Natural killer cell treated with Interleukin-12 subunit alpha and Interleukin-12 subunit beta and Interleukin-15 and Interleukin-18, amount 100 ng/mL, for 72 hours (primary cell): ENCODE measurements around the gene ACOX1. TPM values are rescaled to one million over a fixed set of nuclear protein-coding genes. Genes with fewer than 3 reads are reported as not detected.
A peak's percentile ranks its signal among the peaks of the same experiment; 100 is the strongest.

ENCODE experiments used
- ATAC-seq, 2 donors: fragments of 150-1000 bp; cut with Tn5 transposase in 1 of 2; sonication (Bioruptor Pico), chemical (Tn5 transposase) in 1 of 2; 2 replicates each; pipeline ENCODE4 v1.10.0; 2021
- DNase-seq: peaks from one replicate; pipeline ENCODE4 v3.0.0; 2022; ENCODE audit warnings: low spot score
- H3K27ac Mint-ChIP-seq, 2 donors: 1 replicate in 1 of 2; 2 replicates in 1 of 2; pipeline ENCODE4 v1.8.0; 2022; ENCODE audit warnings: mixed read lengths in 2 of 2, mild to moderate bottlenecking in 1 of 2, moderate library complexity in 1 of 2
- H3K27me3 Mint-ChIP-seq, 2 donors: 1 replicate in 1 of 2; 2 replicates in 1 of 2; pipeline ENCODE4 v1.8.0; 2022; ENCODE audit warnings: mixed read lengths in 2 of 2
- H3K36me3 Mint-ChIP-seq: one replicate; pipeline ENCODE4 v1.8.0; 2022; ENCODE audit warnings: mixed read lengths
- H3K4me1 Mint-ChIP-seq, 2 donors: 1 replicate in 1 of 2; 2 replicates in 1 of 2; pipeline ENCODE4 v1.8.0; 2022; ENCODE audit warnings: low read depth in 2 of 2, mixed read lengths in 2 of 2, mild to moderate bottlenecking in 1 of 2
- H3K4me3 Mint-ChIP-seq: one replicate; pipeline ENCODE4 v1.8.0; 2022; ENCODE audit warnings: mixed read lengths
- H3K9me3 Mint-ChIP-seq: 2 replicates; pipeline ENCODE4 v1.8.0; 2022; ENCODE audit warnings: mixed read lengths
- total RNA-seq, 2 donors: library from RNA; stranded (reverse); gene quantifications; one replicate each; pipeline ENCODE4 v1.2.3, GENCODE V29; 2022

The ACOX1 gene
- total RNA-seq, 2 donors from 2014 or later: 36.8 to 44.6 TPM

- Mint-ChIP-seq H3K27me3 (no peaks in the 10 kb centered on the region), H3K36me3 (no peaks in the 10 kb centered on the region), H3K27ac (no peak overlapping the region), H3K9me3 (no peaks in the 10 kb centered on the region), H3K4me3 (no peak overlapping the region), H3K4me1 (no peaks in the 10 kb centered on the region)
- no peak for DNase-seq
- ATAC-seq: no peak
Measured at GRCh38 chr17:75925103-75925502, 53.9 kb downstream of the ACOX1 start.

GRCh38 chr17:75922963-75923874 lies 55.7 kb downstream of the ACOX1 start:
- Mint-ChIP-seq H3K4me3 (no peak overlapping the region), H3K27me3 (no peaks in the 10 kb centered on the region), H3K9me3 (no peaks in the 10 kb centered on the region), H3K27ac (no peak overlapping the region), H3K36me3 (no peaks in the 10 kb centered on the region), H3K4me1 (no peaks in the 10 kb centered on the region)
- ATAC-seq (no peak), DNase-seq (no peak)

GRCh38 chr17:75922173-75922961 lies 56.6 kb downstream of the ACOX1 start:
- DNase-seq: no peak
- ATAC-seq: no peak
- Mint-ChIP-seq H3K27me3 (no peaks in the 10 kb centered on the region), H3K4me1 (no peaks in the 10 kb centered on the region), H3K4me3 (no peak overlapping the region), H3K9me3 (no peaks in the 10 kb centered on the region), H3K27ac (no peak overlapping the region), H3K36me3 (no peaks in the 10 kb centered on the region)

GRCh38 chr17:75921596-75921995 lies 57.4 kb downstream of the ACOX1 start:
- Mint-ChIP-seq H3K4me3 (no peak overlapping the region), H3K27me3 (no peaks in the 10 kb centered on the region), H3K27ac (no peak overlapping the region), H3K36me3 (no peaks in the 10 kb centered on the region), H3K4me1 (peaks cover 0 to 2% of the 10 kb centered on the region in 2 donors), H3K9me3 (no peaks in the 10 kb centered on the region)
- DNase-seq (no peak), ATAC-seq (no peak)

GRCh38 chr17:75920045-75920560 lies 58.9 kb downstream of the ACOX1 start:
- Mint-ChIP-seq H3K27me3 (no peaks in the 10 kb centered on the region), H3K4me3 (no peak overlapping the region), H3K27ac (no peak overlapping the region), H3K9me3 (no peaks in the 10 kb centered on the region), H3K4me1 (peaks cover 0 to 2% of the 10 kb centered on the region in 2 donors), H3K36me3 (no peaks in the 10 kb centered on the region)
- ATAC-seq (no peak), DNase-seq (no peak)

GRCh38 chr17:75919611-75920010 lies 59.4 kb downstream of the ACOX1 start:
- peaks cover 0 to 2% of the 10 kb centered on the region in 2 donors for H3K4me1 Mint-ChIP-seq
- no peak overlapping the region for H3K27ac Mint-ChIP-seq
- H3K4me3 Mint-ChIP-seq: no peak overlapping the region
- ATAC-seq: no peak
- H3K27me3 Mint-ChIP-seq: no peaks in the 10 kb centered on the region
- DNase-seq: no peak
- H3K36me3 Mint-ChIP-seq: no peaks in the 10 kb centered on the region
- H3K9me3 Mint-ChIP-seq: no peaks in the 10 kb centered on the region

GRCh38 chr17:75917917-75918445 lies 61.0 kb downstream of the ACOX1 start:
- no peak overlapping the region for H3K27ac Mint-ChIP-seq
- ATAC-seq: no peak
- no peaks in the 10 kb centered on the region for H3K27me3 Mint-ChIP-seq
- no peaks in the 10 kb centered on the region for H3K36me3 Mint-ChIP-seq
- H3K4me1 Mint-ChIP-seq: peaks cover 0 to 2% of the 10 kb centered on the region in 2 donors
- no peak for DNase-seq
- H3K4me3 Mint-ChIP-seq: no peak overlapping the region
- H3K9me3 Mint-ChIP-seq: no peaks in the 10 kb centered on the region

GRCh38 chr17:75917141-75917916 lies 61.6 kb downstream of the ACOX1 start:
- Mint-ChIP-seq H3K4me1 (peaks cover 0 to 2% of the 10 kb centered on the region in 2 donors), H3K9me3 (no peaks in the 10 kb centered on the region), H3K27ac (peak overlapping the region in 1 of 2 donors; percentile 26), H3K4me3 (no peak overlapping the region), H3K27me3 (no peaks in the 10 kb centered on the region), H3K36me3 (no peaks in the 10 kb centered on the region)
- DNase-seq (no peak), ATAC-seq (no peak)

GRCh38 chr17:75915268-75915667 lies 63.7 kb downstream of the ACOX1 start:
- H3K9me3 Mint-ChIP-seq: no peaks in the 10 kb centered on the region
- no peaks in the 10 kb centered on the region for H3K36me3 Mint-ChIP-seq
- H3K4me3 Mint-ChIP-seq: no peak overlapping the region
- H3K27ac Mint-ChIP-seq: no peak overlapping the region
- H3K4me1 Mint-ChIP-seq: peaks cover 0 to 2% of the 10 kb centered on the region in 2 donors
- DNase-seq (no peak), ATAC-seq (no peak)
- no peaks in the 10 kb centered on the region for H3K27me3 Mint-ChIP-seq

- H3K4me3 Mint-ChIP-seq: no peak overlapping the region
- no peaks in the 10 kb centered on the region for H3K27me3 Mint-ChIP-seq
- no peaks in the 10 kb centered on the region for H3K9me3 Mint-ChIP-seq
- ATAC-seq (no peak), DNase-seq (no peak)
- no peaks in the 10 kb centered on the region for H3K36me3 Mint-ChIP-seq
- no peak overlapping the region for H3K27ac Mint-ChIP-seq
- H3K4me1 Mint-ChIP-seq: peaks cover 0 to 2% of the 10 kb centered on the region in 2 donors
Measured at GRCh38 chr17:75914643-75915267, 64.2 kb downstream of the ACOX1 start.

GRCh38 chr17:75913537-75914210 lies 65.3 kb downstream of the ACOX1 start:
- no peaks in the 10 kb centered on the region for H3K9me3 Mint-ChIP-seq
- ATAC-seq: peak; percentile 14 to 43
- H3K27me3 Mint-ChIP-seq: no peaks in the 10 kb centered on the region
- no peak overlapping the region for H3K4me3 Mint-ChIP-seq
- no peak overlapping the region for H3K27ac Mint-ChIP-seq
- DNase-seq: no peak
- H3K36me3 Mint-ChIP-seq: no peaks in the 10 kb centered on the region
- peaks cover 0 to 2% of the 10 kb centered on the region in 2 donors for H3K4me1 Mint-ChIP-seq

GRCh38 chr17:75910699-75911098 lies 68.3 kb downstream of the ACOX1 start:
- H3K4me1 Mint-ChIP-seq: peaks cover 0 to 5% of the 10 kb centered on the region in 2 donors
- no peaks in the 10 kb centered on the region for H3K9me3 Mint-ChIP-seq
- H3K27ac Mint-ChIP-seq: no peak overlapping the region
- ATAC-seq: no peak
- DNase-seq: no peak
- no peaks in the 10 kb centered on the region for H3K36me3 Mint-ChIP-seq
- no peak overlapping the region for H3K4me3 Mint-ChIP-seq
- H3K27me3 Mint-ChIP-seq: no peaks in the 10 kb centered on the region
